NCI-H1105 (cell line): Measurements from ENCODE around the gene EPHA4.

Source experiments
- DNase-seq: peaks from one replicate; lab custom pipeline; 2025; lab: John Stamatoyannopoulos, UW

The EPHA4 gene

GRCh38 chr2:221392228-221392881 is 179.7 kb downstream of the EPHA4 start:
- no peak for DNase-seq

- DNase-seq: no peak
Observed at GRCh38 chr2:221390878-221391277, 181.2 kb downstream of the EPHA4 start.

DNA sequence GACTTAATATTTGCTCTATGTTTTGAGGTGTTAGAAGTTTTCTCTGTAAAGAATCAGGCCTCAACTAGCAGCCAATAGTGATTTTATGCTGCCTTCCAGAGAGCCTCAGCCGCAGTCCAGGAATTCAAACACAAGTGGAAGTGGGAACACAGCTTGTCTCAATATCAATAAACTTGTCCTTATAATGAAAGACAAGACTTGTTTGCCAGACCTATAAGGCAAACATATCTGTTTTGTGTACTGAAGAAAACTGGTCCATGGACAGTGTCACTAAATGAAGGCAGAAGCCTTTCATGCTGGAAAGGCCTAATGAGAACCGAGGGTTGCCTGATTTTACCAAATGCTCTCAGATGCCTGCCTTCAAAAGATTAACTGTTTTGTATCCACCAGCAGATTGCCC is 182.2 kb downstream of the EPHA4 start:
- DNase-seq: no peak

- no peak for DNase-seq
Observed at GRCh38 chr2:221389421-221389820, 182.7 kb downstream of the EPHA4 start.

DNA sequence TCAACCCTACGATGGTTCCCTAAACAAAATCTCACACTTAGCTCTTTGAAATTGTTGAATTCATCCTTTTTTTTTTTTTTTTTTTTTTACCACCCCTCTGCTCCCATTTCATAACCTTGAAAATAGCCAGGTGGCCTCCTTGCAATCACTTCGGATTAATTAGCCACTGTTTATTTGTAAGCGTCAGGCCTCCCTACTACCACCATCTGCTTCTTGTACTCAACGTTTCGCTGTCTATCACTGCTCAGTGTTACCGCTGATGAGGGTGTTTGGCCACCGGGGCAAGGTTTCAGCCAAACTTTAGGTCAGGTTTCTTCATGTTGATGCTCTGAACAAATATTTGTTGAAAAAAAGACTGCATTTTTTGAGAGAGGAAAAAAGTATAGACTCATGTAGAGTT is 183.2 kb downstream of the EPHA4 start:
- DNase-seq: no peak

DNA sequence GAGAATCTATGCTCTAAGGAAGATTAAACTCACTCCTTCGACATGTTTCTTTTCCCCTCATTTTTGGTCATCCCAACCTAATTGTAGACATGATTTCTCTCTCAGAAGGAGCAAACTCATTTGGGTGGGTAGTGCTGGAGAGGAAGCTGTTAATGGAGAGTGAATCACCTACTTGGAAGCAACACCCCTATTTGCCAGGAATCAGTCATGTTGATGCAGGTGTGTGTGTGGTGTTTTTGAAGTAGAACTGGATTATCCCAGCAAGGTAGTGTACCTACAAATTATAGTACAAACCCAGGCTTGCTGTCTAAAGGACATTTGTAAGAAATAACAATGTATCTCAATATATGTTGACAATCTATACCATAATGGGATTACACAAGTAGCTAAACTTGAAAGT is 186.4 kb downstream of the EPHA4 start:
- DNase-seq: no peak

DNA sequence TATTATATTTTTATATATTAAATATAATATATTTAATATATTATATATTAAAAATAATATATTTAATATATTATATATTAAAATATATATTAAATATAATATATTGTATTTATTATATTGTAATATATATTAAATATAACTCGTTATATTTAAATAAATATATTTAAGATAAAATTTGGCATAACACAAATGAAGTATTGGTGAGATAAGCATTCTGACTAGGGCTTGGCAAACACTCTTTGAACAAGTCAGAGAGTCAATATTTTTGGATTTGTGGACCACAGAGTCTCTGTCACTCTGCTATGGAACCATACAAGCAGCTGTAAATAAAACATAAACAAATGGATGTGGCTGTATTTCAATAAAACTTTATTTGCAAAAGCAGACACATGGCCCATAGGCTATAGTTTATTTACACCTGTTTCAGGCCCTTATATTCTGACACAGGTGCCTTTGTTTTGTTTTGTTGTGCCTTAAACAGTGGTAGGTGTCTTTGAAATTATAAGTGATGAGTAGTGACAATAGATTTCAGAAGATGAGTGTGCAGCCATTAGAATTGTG is 190.1 kb downstream of the EPHA4 start:
- no peak for DNase-seq

- no peak for DNase-seq
Observed at GRCh38 chr2:221380686-221381085, 191.4 kb downstream of the EPHA4 start.

DNA sequence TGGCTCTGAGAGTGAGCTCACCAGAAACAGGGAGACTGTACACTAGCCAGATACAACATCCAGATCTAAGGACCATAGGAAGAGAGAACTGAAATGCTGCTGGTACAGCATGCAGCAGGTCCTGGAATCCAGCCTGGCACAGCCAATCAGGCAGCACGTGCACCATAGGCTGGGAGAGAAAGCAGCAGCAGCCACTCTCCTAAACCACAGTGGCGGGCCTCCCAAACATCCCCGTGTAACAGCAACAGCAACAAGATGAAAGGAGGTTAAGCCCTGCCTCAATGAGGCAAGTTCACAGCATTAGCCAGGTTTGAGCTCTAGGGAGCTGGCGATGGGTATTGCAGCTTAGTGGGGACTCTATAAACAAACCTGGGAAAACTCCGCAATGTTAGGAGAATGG is 192.0 kb downstream of the EPHA4 start:
- no peak for DNase-seq

GRCh38 chr2:221377597-221377996 is 194.5 kb downstream of the EPHA4 start:
- DNase-seq: no peak

DNA sequence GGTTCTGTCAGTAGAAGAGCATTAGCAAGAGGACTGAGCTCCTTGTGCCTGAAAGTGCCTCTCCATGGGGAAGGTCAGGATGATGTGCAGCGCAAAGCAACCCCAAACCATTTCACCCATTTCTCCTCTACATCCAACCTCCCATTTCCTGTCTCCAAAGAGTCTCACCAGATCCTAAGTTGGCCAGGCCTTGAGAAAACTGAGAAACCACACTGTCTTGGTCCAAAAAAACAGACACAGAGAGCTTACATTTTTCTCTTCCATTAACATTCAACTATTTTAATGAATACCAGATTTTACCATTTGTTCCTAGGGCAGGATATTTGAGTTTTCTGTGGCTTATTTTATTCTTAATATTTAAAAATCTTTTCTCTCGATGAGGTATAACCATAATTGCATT is 195.0 kb downstream of the EPHA4 start:
- DNase-seq: no peak

GRCh38 chr2:221374234-221374633 is 197.9 kb downstream of the EPHA4 start:
- no peak for DNase-seq

DNA sequence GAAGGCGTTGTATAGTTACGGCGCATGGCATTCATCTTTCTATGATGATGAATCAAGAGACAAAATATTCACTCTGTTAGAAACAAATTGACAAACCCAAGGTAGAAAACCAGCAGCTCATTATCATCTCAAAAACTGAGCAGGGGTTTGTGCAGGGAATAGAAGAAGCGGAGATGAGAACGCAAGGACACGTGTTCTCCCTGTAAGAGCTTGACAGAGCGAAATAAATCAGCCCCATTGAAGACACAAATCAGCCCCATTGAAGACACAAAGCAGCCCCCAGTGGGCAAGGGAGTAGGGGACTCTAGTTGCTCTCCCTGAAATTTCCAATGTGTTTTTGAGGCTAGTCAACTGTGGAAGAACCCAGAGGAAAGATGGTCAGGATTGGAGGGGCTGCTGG is 199.2 kb downstream of the EPHA4 start:
- no peak for DNase-seq

DNA sequence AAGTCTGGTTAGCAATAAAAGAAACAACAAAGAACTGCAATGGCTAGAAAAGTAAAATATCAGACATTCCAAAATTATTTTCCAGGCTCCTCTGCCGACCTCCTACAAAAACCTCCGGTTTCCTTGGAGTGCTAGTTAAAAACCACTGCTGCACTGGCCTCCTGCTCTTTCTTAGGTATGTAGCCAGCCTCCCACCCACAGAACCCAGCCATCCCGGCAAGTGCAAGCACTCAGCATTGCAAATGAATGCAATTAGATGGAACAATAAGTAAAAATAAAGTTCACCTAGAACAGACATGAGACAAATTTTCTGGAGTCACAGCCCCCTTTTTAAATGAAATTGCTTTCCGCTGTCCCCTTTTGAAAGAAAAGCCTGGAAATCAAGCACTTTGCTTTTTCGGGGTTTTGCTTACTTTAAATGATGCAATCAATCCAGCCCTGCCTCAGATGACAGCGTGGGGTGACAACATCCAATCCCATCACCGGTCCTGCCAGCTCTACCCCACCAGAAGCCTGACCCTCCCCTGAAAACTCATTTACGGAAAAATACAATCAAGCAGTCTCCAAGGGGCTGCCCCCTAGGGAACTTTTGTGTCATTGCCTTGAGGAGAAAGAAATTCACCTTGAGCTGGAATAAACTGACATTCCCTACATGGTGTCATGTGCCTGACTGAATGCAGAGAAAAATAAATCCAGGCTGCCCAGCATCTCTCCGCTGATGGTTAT is 199.8 kb downstream of the EPHA4 start:
- no peak for DNase-seq

DNA sequence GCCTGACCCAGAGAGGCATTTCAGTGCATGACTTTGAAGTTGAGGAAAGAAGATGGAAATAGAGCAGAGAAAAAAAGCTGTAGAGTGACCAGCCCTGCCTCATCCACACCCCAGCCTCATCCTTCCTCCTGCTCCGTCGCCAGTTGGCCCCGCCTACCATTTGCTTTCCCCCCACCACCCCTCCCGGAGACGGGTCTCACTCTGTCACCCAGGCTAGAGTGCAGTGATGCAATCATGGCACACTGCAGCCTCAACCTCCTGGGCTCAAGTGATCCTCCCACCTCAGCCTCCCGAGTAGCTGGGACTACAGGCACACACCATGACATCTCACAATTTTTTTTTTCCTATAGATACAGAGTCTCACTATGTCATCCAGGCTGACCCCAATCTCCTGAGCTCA is 200.8 kb downstream of the EPHA4 start:
- DNase-seq: no peak

GRCh38 chr2:221370857-221371211 is 201.3 kb downstream of the EPHA4 start:
- no peak for DNase-seq

DNA sequence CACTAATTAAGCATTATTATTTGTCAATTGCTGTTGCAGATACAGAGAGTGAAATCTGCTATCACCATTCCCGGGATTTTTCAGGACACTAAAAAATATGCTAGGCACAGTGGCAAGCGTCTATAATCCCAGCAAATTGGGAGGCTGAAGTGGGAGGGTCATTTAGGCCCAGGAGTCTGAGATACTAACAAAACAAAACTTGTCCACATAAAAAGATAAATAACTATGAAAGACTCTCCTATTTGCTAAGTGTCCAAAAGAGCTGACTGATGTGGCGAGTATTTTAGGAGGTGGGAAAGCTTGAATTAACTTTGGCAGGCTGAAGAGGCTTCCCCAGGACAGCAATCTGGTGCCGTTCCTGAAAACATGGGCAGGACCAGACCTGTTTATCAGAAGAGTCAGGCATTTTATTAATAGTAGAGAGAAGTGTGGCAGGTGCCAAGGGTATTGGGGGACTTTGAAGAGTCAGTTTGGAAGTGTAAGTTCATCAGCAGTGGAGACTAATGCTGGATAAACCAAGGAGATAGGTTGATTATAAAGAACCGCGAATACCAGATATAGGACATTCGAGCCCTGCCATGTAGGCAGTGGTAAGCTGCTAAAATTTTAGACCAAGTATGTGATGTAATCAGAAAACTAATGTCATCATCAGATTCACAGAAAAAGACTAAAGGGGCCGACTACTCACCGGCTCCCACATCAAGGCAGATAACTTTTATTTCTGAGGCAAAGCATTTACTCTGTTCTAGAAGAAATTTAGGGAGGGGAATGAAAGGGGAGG is 201.8 kb downstream of the EPHA4 start:
- peak; percentile 77 for DNase-seq
